MM.1S (cell line): ENCODE measurements around the gene OTUD3.

Source experiments
- EZH2phosphoT487 ChIP-seq: fragments of 300-600 bp; sonication (generic); IDR thresholded peaks from 2 replicates; pipeline ENCODE4 v1.6.1; 2018; ENCODE audit warnings: antibody characterized with exemption, low read length
- TF ChIP-seq, protein P1 (sequence below): fragments of 300-600 bp; sonication (generic); IDR thresholded peaks from 2 replicates; pipeline ENCODE4 v1.5.1; 2016; ENCODE audit warnings: antibody characterized with exemption, low read length, mixed read lengths

DNA sequence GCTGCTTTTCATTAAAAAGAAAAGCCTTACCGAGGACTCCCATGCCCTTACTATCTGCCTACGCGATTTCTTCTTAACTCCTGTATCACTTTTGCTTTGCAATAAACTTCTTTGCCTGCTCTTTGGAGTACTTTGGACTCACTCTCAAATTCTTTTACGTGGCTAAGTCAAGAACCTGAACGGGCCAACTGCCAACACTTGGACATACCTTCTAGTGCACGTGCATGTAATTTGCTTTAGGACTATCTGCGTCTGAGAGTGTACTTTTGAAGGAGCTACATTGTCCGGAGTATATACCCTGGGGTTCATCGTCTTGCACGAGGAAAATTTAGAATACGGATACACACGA, 3.6 kb upstream of the OTUD3 start:
- no peak for TF ChIP-seq EZH2phosphoT487
- TF ChIP-seq, protein P1, sequence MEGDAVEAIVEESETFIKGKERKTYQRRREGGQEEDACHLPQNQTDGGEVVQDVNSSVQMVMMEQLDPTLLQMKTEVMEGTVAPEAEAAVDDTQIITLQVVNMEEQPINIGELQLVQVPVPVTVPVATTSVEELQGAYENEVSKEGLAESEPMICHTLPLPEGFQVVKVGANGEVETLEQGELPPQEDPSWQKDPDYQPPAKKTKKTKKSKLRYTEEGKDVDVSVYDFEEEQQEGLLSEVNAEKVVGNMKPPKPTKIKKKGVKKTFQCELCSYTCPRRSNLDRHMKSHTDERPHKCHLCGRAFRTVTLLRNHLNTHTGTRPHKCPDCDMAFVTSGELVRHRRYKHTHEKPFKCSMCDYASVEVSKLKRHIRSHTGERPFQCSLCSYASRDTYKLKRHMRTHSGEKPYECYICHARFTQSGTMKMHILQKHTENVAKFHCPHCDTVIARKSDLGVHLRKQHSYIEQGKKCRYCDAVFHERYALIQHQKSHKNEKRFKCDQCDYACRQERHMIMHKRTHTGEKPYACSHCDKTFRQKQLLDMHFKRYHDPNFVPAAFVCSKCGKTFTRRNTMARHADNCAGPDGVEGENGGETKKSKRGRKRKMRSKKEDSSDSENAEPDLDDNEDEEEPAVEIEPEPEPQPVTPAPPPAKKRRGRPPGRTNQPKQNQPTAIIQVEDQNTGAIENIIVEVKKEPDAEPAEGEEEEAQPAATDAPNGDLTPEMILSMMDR: no peak
